ENCODE data around the gene GPR39.

GPR39 gene

DNA sequence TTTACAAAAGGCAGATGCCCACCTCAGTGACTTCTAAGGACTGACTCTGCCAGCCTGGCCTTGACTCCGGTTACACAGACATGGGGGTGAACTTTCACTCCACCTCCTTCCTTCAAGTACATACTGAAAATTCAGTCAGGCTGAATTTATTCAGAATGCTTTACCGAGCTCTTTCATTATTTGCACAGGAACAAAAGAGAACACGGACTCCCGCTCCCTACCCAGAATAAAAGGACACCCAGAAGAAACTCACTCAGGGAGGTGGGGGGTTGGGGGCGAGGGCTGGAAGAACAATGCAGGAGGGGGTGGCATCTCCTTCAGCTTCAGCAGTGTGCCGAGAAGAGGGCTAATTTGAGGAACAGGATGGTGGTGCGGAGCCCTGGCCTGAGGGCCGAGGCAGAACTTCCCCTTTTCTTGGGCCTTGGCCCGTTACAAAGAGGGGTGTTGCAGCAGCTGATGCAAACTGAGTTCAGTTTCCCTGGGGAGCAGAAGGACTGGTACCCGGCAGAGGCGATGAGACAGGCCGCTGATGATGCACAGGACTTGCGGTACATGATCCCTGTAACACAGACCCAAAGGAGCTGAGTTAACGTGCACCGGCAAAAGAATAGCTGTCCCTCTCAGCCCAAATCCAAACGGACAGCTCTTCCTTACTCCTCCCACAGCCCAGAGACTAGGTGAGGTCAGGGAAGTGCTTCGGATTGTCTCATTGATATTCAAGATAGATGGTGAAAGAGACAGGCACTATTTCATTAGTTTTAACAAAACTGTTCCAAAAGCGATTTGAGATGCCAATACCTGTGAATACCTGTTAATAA, 229.3 kb downstream of the GPR39 start:
- H3K36me3 ChIP-seq (replicated peaks), result peaks cover 3% of the 10 kb centered on the region
- in situ Hi-C loops (cut with HindIII; ENCODE audit: low pct_ligation_motif_present, low sequenced_read_pairs), result no loop called here
- DNase-seq, result no peak
- no peak for TF ChIP-seq CTCF (IDR thresholded peaks at IDR 0.05; ENCODE audit: low read depth, low read length, missing control alignments)
- no peak overlapping the region for H3K4me3 ChIP-seq (ENCODE audit: low read depth, low read length)
- no peaks in the 10 kb centered on the region for H3K27me3 ChIP-seq (replicated peaks)
- no peak overlapping the region for H3K27ac ChIP-seq

DNA sequence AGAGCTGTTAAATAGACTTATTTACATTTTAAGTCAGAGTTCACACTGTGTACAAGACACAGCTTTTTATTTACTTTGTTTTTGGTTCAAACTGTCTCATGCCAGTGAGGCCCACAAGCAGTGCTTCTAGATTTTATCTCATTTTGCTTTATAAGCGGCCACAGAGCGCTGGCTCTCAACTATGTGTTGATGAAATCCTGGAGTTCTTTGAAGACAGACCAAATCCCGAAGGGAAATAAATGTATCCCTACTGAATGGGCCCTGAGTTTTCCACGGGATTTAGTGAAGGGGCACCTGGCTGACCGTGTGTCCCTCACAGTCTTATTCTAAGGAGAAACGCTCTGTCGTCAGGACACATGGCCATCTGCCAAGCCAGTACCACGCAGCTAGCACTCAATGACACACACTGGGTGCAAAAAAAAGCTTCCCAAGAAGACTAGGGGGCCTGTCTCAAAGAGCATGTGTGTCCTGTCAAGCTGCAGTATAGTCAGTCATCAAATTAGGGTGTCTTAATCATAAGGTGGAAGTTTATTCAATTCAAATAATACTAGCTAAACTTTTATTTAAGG, 230.0 kb downstream of the GPR39 start:
- in situ Hi-C loops (cut with HindIII; ENCODE audit: low pct_ligation_motif_present, low sequenced_read_pairs), result no loop called here
- Histone ChIP-seq H3K27ac (no peak overlapping the region), H3K36me3 (replicated peaks) (peaks cover 3% of the 10 kb centered on the region), H3K27me3 (replicated peaks) (no peaks in the 10 kb centered on the region), H3K4me3 (ENCODE audit: low read depth, low read length) (no peak overlapping the region)
- no peak for TF ChIP-seq CTCF (IDR thresholded peaks at IDR 0.05; ENCODE audit: low read depth, low read length, missing control alignments)
- no peak for DNase-seq

DNA sequence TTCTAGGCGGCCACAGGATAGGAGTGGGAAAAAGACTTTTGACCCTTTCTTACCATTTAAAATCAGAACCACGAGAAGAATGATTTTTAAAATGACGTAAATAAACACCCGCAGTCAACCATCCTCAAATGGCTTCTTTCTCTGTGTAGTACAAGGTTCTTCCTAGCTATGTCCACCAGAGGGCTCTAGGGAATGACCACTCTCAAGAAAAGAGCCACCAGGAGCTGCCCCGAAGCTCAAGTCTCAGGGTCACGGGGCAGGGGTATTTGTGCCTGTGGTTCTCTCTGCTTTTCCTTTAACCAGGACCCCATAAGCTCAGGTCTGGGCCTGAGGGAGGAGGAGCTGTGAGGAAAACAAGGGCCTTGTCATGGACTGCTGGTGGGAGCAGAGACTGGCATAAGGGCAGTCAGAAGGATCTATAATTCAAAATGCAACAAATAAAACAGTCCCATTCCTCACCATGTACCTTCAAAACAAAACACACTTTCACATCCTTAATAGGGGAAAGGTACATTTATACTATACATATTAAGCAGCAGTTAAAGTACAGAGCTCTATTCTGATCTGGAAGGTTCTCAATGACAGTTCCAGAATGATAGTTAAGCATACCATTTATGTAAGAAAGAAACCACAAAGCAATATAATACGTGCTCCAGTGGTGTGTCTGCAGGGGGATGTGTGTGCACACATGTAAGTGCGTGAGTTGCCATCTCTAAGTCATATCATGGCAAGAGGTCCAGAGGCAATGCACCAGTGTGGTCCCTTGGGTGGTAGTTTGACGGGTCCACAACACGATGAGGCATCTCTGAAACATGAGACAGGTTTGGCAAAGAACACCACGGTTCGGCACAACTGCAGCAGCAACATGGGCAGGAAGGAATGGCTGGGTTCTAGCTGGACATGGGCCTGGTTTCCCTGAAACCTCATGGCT, 234.8 kb downstream of the GPR39 start:
- peak; percentile 88 for TF ChIP-seq CTCF (IDR thresholded peaks at IDR 0.05; ENCODE audit: low read depth, low read length, missing control alignments)
- Histone ChIP-seq H3K27me3 (replicated peaks) (no peaks in the 10 kb centered on the region), H3K4me3 (ENCODE audit: low read depth, low read length) (no peak overlapping the region), H3K36me3 (replicated peaks) (no peaks in the 10 kb centered on the region), H3K27ac (no peak overlapping the region)
- in situ Hi-C loops (cut with HindIII; ENCODE audit: low pct_ligation_motif_present, low sequenced_read_pairs), result no loop called here
- DNase-seq, result peak; percentile 73

- H3K36me3 ChIP-seq (replicated peaks), result no peaks in the 10 kb centered on the region
- H3K27ac ChIP-seq, result no peak overlapping the region
- no peaks in the 10 kb centered on the region for H3K27me3 ChIP-seq (replicated peaks)
- in situ Hi-C loops (cut with HindIII; ENCODE audit: low pct_ligation_motif_present, low sequenced_read_pairs), result no loop called here
- no peak for DNase-seq
- no peak for TF ChIP-seq CTCF (IDR thresholded peaks at IDR 0.05; ENCODE audit: low read depth, low read length, missing control alignments)
- no peak overlapping the region for H3K4me3 ChIP-seq (ENCODE audit: low read depth, low read length)
Measured at GRCh38 chr2:132652474-132652873, 235.9 kb downstream of the GPR39 start.

DNA sequence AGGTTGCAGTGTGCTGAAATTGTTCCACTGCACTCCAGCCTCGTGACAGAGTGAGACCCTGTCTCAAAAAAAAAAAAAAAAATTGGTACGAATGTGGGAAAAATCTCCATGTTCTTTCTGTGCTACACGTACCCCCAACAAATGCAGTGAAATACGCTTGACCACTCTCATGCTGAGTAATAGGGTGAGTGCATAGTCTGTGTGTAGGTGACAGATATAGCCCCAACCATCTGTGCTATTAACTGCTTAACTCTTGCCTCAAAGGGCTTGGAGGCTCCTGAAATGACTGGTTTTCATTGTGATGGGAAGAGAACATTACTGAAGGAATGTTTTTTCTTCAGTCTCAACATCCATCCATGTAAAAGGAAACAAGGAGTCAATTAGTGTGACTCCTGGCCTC, 237.7 kb downstream of the GPR39 start:
- Histone ChIP-seq H3K27ac (no peak overlapping the region), H3K36me3 (replicated peaks) (no peaks in the 10 kb centered on the region), H3K27me3 (replicated peaks) (no peaks in the 10 kb centered on the region), H3K4me3 (ENCODE audit: low read depth, low read length) (no peak overlapping the region)
- no peak for TF ChIP-seq CTCF (IDR thresholded peaks at IDR 0.05; ENCODE audit: low read depth, low read length, missing control alignments)
- DNase-seq, result no peak
- in situ Hi-C loops (cut with HindIII; ENCODE audit: low pct_ligation_motif_present, low sequenced_read_pairs), result no loop called here

Measured in brain microvascular endothelial cell (primary cell).